SK-N-SH (cell line): ENCODE data around the gene POLN. TPM values are rescaled to one million over a fixed set of nuclear protein-coding genes. Genes with fewer than 3 reads are reported as not detected.

Experiments
- CTCF ChIA-PET: fragments of 300-600, 350-600 bp; formaldehyde crosslinking; extraction: SDS; loops from one replicate; lab custom pipeline; 2021; lab: Yijun Ruan, JAX
- POLR2A ChIA-PET: fragments of 350-600 bp; sonication (Branson Sonifier 250); formaldehyde crosslinking; extraction: SDS; loops from one replicate; lab custom pipeline; 2020; ENCODE audit warnings: antibody characterized with exemption, inconsistent platforms; lab: Yijun Ruan, JAX
- DNase-seq: peaks from one replicate; pipeline ENCODE4 v3.0.0; 2012
- H2AFZ ChIP-seq: fragments of 200-600 bp; sonication (generic); 2 replicates; pipeline ENCODE4 v1.8.1; 2016; ENCODE audit warnings: antibody characterized with exemption, mild to moderate bottlenecking, low read depth
- H3F3A ChIP-seq: fragments of 200-600 bp; sonication (generic); replicated peaks from 2 replicates; pipeline ENCODE3; 2016; ENCODE audit warnings: antibody characterized with exemption, mild to moderate bottlenecking; ENCODE audit not compliant: insufficient read depth
- H3K27ac ChIP-seq, 2 experiments: fragments of 200-500 bp in 1 of 2; fragments of 200-600 bp in 1 of 2; sonication (Bioruptor generic) in 1 of 2; sonication (generic), shearing (Covaris generic) in 1 of 2; 2 replicates each; pipeline versions ENCODE4 v1.5.1 to v1.6.1; 2014 to 2016; ENCODE audit warnings: low read depth in 2 of 2, inconsistent platforms in 1 of 2, low read length in 1 of 2, mild to moderate bottlenecking in 1 of 2, mixed read lengths in 1 of 2
- H3K27me3 ChIP-seq: fragments of 200-600 bp; sonication (generic), shearing (Covaris generic); 2 replicates; pipeline ENCODE4 v1.6.1; 2016; ENCODE audit warnings: mixed run types; ENCODE audit not compliant: insufficient read depth
- H3K36me3 ChIP-seq, 2 experiments: fragments of 200-500 bp in 1 of 2; fragments of 200-600 bp in 1 of 2; sonication (Bioruptor generic) in 1 of 2; sonication (generic) in 1 of 2; replicated peaks in 1 of 2; 2 replicates each; pipeline versions ENCODE3 to v1.5.1; 2014 to 2016; ENCODE audit warnings: low read length in 1 of 2, mild to moderate bottlenecking in 1 of 2; ENCODE audit not compliant: insufficient read depth in 2 of 2, control insufficient read depth in 1 of 2
- H3K4me1 ChIP-seq, 2 experiments: fragments of 200-500 bp in 1 of 2; fragments of 200-600 bp in 1 of 2; sonication (Bioruptor generic) in 1 of 2; sonication (generic), shearing (Covaris generic) in 1 of 2; 2 replicates each; pipeline versions ENCODE4 v1.5.1 to v1.6.1; 2014 to 2016; ENCODE audit warnings: low read depth in 1 of 2, low read length in 1 of 2, mixed run types in 1 of 2; ENCODE audit not compliant: insufficient read depth in 2 of 2, control insufficient read depth in 1 of 2
- H3K4me2 ChIP-seq: fragments of 200-600 bp; sonication (generic), shearing (Covaris generic); 2 replicates; pipeline ENCODE4 v1.6.1; 2017; ENCODE audit warnings: mixed run types
- H3K4me3 ChIP-seq, 2 experiments: fragments of 200-500 bp in 1 of 2; fragments of 200-600 bp in 1 of 2; sonication (Bioruptor generic) in 1 of 2; sonication (generic), shearing (Covaris generic) in 1 of 2; 2 replicates each; pipeline versions ENCODE4 v1.5.1 to v1.8.1; 2014 to 2016; ENCODE audit warnings: low read depth in 2 of 2, inconsistent platforms in 1 of 2, low read length in 1 of 2, mild to moderate bottlenecking in 1 of 2, mixed read lengths in 1 of 2, moderate library complexity in 1 of 2
- H3K79me2 ChIP-seq: fragments of 200-600 bp; sonication (generic); 2 replicates; pipeline ENCODE4 v1.8.1; 2017; ENCODE audit warnings: mild to moderate bottlenecking; ENCODE audit not compliant: insufficient read depth
- H3K9ac ChIP-seq: fragments of 200-600 bp; sonication (generic); 2 replicates; pipeline ENCODE4 v1.6.1; 2017; ENCODE audit warnings: mixed run types
- H3K9me2 ChIP-seq: fragments of 200-600 bp; sonication (generic); 2 replicates; pipeline ENCODE4 v1.6.1; 2017; ENCODE audit warnings: mixed run types
- H3K9me3 ChIP-seq: fragments of 200-600 bp; sonication (generic); 2 replicates; pipeline ENCODE4 v1.6.1; 2017; ENCODE audit warnings: mixed run types, mild to moderate bottlenecking, moderate library complexity
- H4K20me1 ChIP-seq: fragments of 200-600 bp; sonication (generic); 2 replicates; pipeline ENCODE4 v1.6.1; 2017; ENCODE audit warnings: mild to moderate bottlenecking, mixed run types; ENCODE audit not compliant: insufficient read depth
- CHD2 ChIP-seq: fragments of 150-350 bp; IDR thresholded peaks from 2 replicates; pipeline ENCODE4 v1.6.1; 2018; ENCODE audit warnings: low read length; ENCODE audit not compliant: partially characterized antibody
- EP300 ChIP-seq, 2 experiments: IDR thresholded peaks; 2 replicates each; pipeline versions ENCODE4 v1.4.0 to v1.6.1; 2012; ENCODE audit warnings: borderline replicate concordance in 1 of 2, low read depth in 1 of 2, low read length in 1 of 2
- EZH2phosphoT487 ChIP-seq: fragments of 200-600 bp; sonication (generic); IDR thresholded peaks from 2 replicates; pipeline ENCODE4 v1.6.1; 2017; ENCODE audit warnings: low read depth, mixed run types, mild to moderate bottlenecking, antibody characterized with exemption, moderate library complexity, borderline replicate concordance
- FOSL2 ChIP-seq: IDR thresholded peaks from 2 replicates; pipeline ENCODE4 v1.4.0; 2012; ENCODE audit warnings: low read depth, mild to moderate bottlenecking, moderate library complexity, borderline replicate concordance
- FOXJ3 ChIP-seq: sonication (generic); formaldehyde crosslinking; IDR thresholded peaks from 2 replicates; pipeline ENCODE4 v1.5.1; 2020; ENCODE audit warnings: mild to moderate bottlenecking, missing genetic modification reagents
- FOXM1 ChIP-seq: IDR thresholded peaks from 2 replicates; pipeline ENCODE4 v1.4.0; 2012; ENCODE audit warnings: low read depth, mild to moderate bottlenecking
- GATA2 ChIP-seq: sonication (generic); formaldehyde crosslinking; IDR thresholded peaks from 2 replicates; pipeline ENCODE4 v1.5.0; 2020; ENCODE audit warnings: mild to moderate bottlenecking, missing genetic modification reagents
- NFIC ChIP-seq: IDR thresholded peaks from 2 replicates; pipeline ENCODE4 v1.4.0; 2012; ENCODE audit warnings: borderline replicate concordance
- RAD21 ChIP-seq: IDR thresholded peaks from 2 replicates; pipeline ENCODE4 v1.6.1; 2012; ENCODE audit warnings: mild to moderate bottlenecking, low read length
- RCOR1 ChIP-seq: fragments of 150-350 bp; IDR thresholded peaks from 2 replicates; pipeline ENCODE4 v1.6.1; 2017; ENCODE audit warnings: antibody characterized with exemption, low read length
- RFX5 ChIP-seq: IDR thresholded peaks from 2 replicates; pipeline ENCODE4 v1.6.1; 2012; ENCODE audit warnings: mild to moderate bottlenecking, improper control_type of control experiment, low read length
- RXRA ChIP-seq: IDR thresholded peaks from 2 replicates; pipeline ENCODE4 v1.4.0; 2012; ENCODE audit warnings: low read depth, mild to moderate bottlenecking, borderline replicate concordance
- SMC3 ChIP-seq: IDR thresholded peaks from 2 replicates; pipeline ENCODE4 v1.6.1; 2012; ENCODE audit warnings: low read depth, low read length, improper control_type of control experiment
- TCF12 ChIP-seq: IDR thresholded peaks from 2 replicates; pipeline ENCODE4 v1.4.0; 2012
- ZBTB33 ChIP-seq: IDR thresholded peaks from 2 replicates; pipeline ENCODE4 v1.4.0; 2012; ENCODE audit warnings: low read depth, borderline replicate concordance
- WGBS: methylation state at CpG from one replicate; pipeline ENCODE4 v1.1.6; 2017; ENCODE audit warnings: low lambda C conversion rate; 5-methylcytosine and 5-hydroxymethylcytosine counted together
- polyA plus RNA-seq, 3 experiments: library from polyadenylated mRNA; depleted of rRNA; stranded (reverse); fragments of >200 nt; gene quantifications; 2 replicates each; pipeline ENCODE4 v1.2.3, GENCODE V29; 2012
- TF ChIP-seq, protein P1 (sequence below): fragments of 200-600 bp; sonication (generic); IDR thresholded peaks from 2 replicates; pipeline ENCODE4 v1.6.1; 2017; ENCODE audit warnings: antibody characterized with exemption, mild to moderate bottlenecking, moderate library complexity
- TF ChIP-seq, protein P2 (sequence below): fragments of 150-350 bp; IDR thresholded peaks from 2 replicates; pipeline ENCODE4 v1.6.1; 2016; ENCODE audit warnings: mild to moderate bottlenecking, low read depth, low read length

Gene POLN
- polyA plus RNA-seq, 1 of the 3 experiments (the other 2 are of a cell fraction), result 0.67 TPM

DNA sequence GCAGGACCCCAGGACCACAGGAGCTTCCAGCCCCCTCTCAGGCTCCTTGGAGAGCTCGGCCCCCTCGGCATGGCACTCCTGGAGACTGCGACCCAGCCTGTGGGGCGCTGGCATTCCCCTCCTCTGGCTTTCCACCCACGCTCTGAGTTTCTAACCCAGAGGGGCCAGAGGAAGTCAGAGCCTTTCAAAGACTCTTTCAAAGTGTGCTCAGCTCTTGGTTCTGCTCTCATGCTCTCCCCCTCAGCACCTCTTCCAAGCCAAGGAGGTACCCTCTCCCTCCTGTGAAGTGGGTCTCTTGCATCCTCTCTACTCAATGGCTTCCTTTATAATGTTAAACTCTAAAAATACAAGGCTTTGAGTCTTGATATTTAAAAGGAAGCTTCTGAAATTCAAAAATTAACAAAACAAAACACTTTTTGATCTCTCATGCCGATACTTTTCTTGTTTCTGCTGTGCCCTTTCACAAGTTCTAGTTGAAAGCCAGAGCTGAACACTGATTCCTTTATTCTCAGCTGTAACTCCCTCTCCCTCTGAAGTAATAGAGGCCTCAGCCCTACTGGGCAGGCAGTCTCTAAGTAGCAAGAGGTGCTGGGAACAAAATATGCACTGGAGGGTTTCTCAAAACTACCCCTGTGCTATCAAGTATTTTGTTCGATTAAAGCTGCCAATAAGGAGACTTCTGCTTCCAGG lies 100.0 kb downstream of the POLN start:
- H3K4me3 ChIP-seq, result no peak overlapping the region
- ChIA-PET POLR2A (no interaction called here), CTCF (interaction anchor here (0.6 kb wide), 1 partner anchor 39 kb away, joined by 3 read pairs; no protein-coding TSS in a partner anchor)
- no peaks in the 10 kb centered on the region for H3K36me3 ChIP-seq
- DNase-seq, result no peak
- TF ChIP-seq GATA2, result no peak
- TF ChIP-seq NFIC, result no peak
- TF ChIP-seq, protein P1, sequence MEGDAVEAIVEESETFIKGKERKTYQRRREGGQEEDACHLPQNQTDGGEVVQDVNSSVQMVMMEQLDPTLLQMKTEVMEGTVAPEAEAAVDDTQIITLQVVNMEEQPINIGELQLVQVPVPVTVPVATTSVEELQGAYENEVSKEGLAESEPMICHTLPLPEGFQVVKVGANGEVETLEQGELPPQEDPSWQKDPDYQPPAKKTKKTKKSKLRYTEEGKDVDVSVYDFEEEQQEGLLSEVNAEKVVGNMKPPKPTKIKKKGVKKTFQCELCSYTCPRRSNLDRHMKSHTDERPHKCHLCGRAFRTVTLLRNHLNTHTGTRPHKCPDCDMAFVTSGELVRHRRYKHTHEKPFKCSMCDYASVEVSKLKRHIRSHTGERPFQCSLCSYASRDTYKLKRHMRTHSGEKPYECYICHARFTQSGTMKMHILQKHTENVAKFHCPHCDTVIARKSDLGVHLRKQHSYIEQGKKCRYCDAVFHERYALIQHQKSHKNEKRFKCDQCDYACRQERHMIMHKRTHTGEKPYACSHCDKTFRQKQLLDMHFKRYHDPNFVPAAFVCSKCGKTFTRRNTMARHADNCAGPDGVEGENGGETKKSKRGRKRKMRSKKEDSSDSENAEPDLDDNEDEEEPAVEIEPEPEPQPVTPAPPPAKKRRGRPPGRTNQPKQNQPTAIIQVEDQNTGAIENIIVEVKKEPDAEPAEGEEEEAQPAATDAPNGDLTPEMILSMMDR, result no peak
- TF ChIP-seq, protein P2, sequence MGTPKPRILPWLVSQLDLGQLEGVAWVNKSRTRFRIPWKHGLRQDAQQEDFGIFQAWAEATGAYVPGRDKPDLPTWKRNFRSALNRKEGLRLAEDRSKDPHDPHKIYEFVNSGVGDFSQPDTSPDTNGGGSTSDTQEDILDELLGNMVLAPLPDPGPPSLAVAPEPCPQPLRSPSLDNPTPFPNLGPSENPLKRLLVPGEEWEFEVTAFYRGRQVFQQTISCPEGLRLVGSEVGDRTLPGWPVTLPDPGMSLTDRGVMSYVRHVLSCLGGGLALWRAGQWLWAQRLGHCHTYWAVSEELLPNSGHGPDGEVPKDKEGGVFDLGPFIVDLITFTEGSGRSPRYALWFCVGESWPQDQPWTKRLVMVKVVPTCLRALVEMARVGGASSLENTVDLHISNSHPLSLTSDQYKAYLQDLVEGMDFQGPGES, result no peak
- no peak for TF ChIP-seq EZH2phosphoT487
- TF ChIP-seq RAD21, result no peak
- TF ChIP-seq RXRA, result no peak
- no peak for TF ChIP-seq CHD2
- TF ChIP-seq RFX5, result no peak
- TF ChIP-seq RCOR1, result no peak
- TF ChIP-seq FOXM1, result no peak
- no peak for TF ChIP-seq FOSL2
- TF ChIP-seq TCF12, result no peak
- H3K4me1 ChIP-seq, result no peaks in the 10 kb centered on the region; a peak in 1 of 4 replicates
- WGBS, result 55% methylated on average over 2 of the region's 7 CpGs
- no peaks in the 10 kb centered on the region for H3K79me2 ChIP-seq
- no peak overlapping the region for H3K27ac ChIP-seq
- no peaks in the 10 kb centered on the region for H3F3A ChIP-seq
- no peaks in the 10 kb centered on the region for H3K9me2 ChIP-seq
- no peak overlapping the region for H2AFZ ChIP-seq
- H3K9ac ChIP-seq, result no peak overlapping the region
- H3K4me2 ChIP-seq, result no peak overlapping the region
- H3K27me3 ChIP-seq, result no peaks in the 10 kb centered on the region
- no peaks in the 10 kb centered on the region for H4K20me1 ChIP-seq
- no peaks in the 10 kb centered on the region for H3K9me3 ChIP-seq

DNA sequence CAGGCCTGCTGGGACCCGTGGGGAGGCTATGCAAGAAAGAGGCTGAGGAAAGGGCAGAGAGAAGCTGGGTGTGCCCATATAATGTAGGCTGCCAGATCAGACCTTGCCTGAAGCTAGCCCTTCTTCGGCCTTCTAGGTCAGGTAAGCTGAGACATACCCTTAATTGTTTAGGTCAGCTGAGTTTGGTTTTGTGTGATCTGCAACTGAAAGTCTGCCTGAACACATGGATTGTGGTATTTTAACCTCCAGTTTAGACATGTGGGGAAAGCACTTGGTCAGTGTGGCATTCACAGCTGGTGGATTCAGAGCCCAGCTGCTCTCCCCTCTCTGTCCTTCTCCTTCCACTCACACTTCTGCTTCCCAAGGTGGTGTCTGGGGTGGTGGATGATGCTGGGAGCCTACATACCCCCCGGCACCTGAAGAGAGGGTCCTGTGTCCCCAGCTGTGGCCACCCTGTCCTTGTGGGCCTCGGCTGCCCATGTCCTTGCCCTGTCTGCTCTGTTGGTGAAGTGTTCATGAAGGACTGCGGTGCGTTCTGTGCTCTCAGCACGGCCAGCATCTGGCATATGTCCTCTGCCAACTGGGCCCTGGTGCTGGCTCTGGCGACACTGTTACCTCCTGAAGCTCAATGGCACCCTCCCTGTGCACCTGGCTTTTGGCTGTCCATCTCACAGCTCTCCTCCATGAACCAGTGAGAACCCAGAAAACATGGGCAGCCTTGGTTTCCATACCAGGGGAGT lies 100.7 kb downstream of the POLN start:
- H2AFZ ChIP-seq, result no peak overlapping the region
- no peaks in the 10 kb centered on the region for H3K36me3 ChIP-seq
- DNase-seq, result no peak
- 48% methylated on average over 8 of the region's 8 CpGs for WGBS
- no peaks in the 10 kb centered on the region for H3K9me2 ChIP-seq
- ChIA-PET POLR2A (interaction anchor here (1.0 kb wide), 1 partner anchor 77 kb away, joined by 5 read pairs; no protein-coding TSS in a partner anchor), CTCF (interaction anchor here (0.6 kb wide), 1 partner anchor 39 kb away, joined by 3 read pairs; no protein-coding TSS in a partner anchor)
- H3K9me3 ChIP-seq, result no peaks in the 10 kb centered on the region
- H3K27me3 ChIP-seq, result no peaks in the 10 kb centered on the region
- no peaks in the 10 kb centered on the region for H4K20me1 ChIP-seq
- no peak overlapping the region for H3K27ac ChIP-seq
- H3K79me2 ChIP-seq, result no peaks in the 10 kb centered on the region
- H3K9ac ChIP-seq, result no peak overlapping the region
- no peaks in the 10 kb centered on the region; a peak in 1 of 4 replicates for H3K4me1 ChIP-seq
- no peak overlapping the region for H3K4me3 ChIP-seq
- no peak overlapping the region for H3K4me2 ChIP-seq
- H3F3A ChIP-seq, result no peaks in the 10 kb centered on the region
- TF ChIP-seq FOXJ3 (CRISPR knock-in tag) (no peak), EP300 (IDR thresholded peaks at IDR 0.05; ENCODE audit: borderline replicate concordance in 1 of 2, low read depth in 1 of 2, low read length in 1 of 2) (no peak), SMC3 (no peak), RXRA (no peak), ZBTB33 (no peak), EZH2phosphoT487 (no peak)
